Kidney epithelial cell (primary cell): ENCODE measurements around the gene IFT88. TPM values are rescaled to one million over a fixed set of nuclear protein-coding genes. Genes with fewer than 3 reads are reported as not detected.

ENCODE experiments used
- DNase-seq: peaks from one replicate; pipeline ENCODE4 v3.0.0-alpha.2; 2010; ENCODE audit warnings: low read depth
- H3K27me3 ChIP-seq: 2 replicates; pipeline ENCODE4 v1.6.0; 2011; ENCODE audit warnings: low read length; ENCODE audit not compliant: control insufficient read depth, insufficient read depth
- H3K36me3 ChIP-seq: 2 replicates; pipeline ENCODE4 v1.5.1; 2011; ENCODE audit warnings: low read length; ENCODE audit not compliant: control insufficient read depth, insufficient read depth
- H3K4me3 ChIP-seq: 2 replicates; pipeline ENCODE4 v1.5.1; 2011; ENCODE audit warnings: low read depth, mild to moderate bottlenecking, control low read depth, low read length
- CTCF ChIP-seq: IDR thresholded peaks from 2 replicates; pipeline ENCODE4 v1.5.1; 2011; ENCODE audit warnings: mild to moderate bottlenecking, moderate library complexity, low read length, control low read depth, inconsistent platforms; ENCODE audit not compliant: insufficient read depth, poor library complexity, severe bottlenecking
- total RNA-seq: library from RNA; depleted of rRNA; stranded (reverse); fragments of >200 nt; gene quantifications from 2 replicates; pipeline ENCODE4 v1.2.3, GENCODE V29; 2015

Gene IFT88
- total RNA-seq, 1 donor from 2014 or later: 12.2 TPM

- no peaks in the 10 kb centered on the region for H3K27me3 ChIP-seq
- H3K36me3 ChIP-seq: no peaks in the 10 kb centered on the region
- TF ChIP-seq CTCF: no peak
- no peak for DNase-seq
- H3K4me3 ChIP-seq: no peak overlapping the region
Observed at GRCh38 chr13:20571676-20572075, 4.7 kb downstream of the IFT88 start.

GRCh38 chr13:20573186-20573585 is 6.2 kb downstream of the IFT88 start:
- DNase-seq: no peak
- no peak for TF ChIP-seq CTCF

GRCh38 chr13:20573636-20574035 is 6.7 kb downstream of the IFT88 start:
- no peak for TF ChIP-seq CTCF
- H3K4me3 ChIP-seq: no peak overlapping the region
- no peaks in the 10 kb centered on the region for H3K36me3 ChIP-seq
- H3K27me3 ChIP-seq: no peaks in the 10 kb centered on the region
- no peak for DNase-seq

More at GRCh38 chr13:20573186-20573585, 6.2 kb downstream of the IFT88 start:
- no peaks in the 10 kb centered on the region for H3K27me3 ChIP-seq
- no peaks in the 10 kb centered on the region for H3K36me3 ChIP-seq
- H3K4me3 ChIP-seq: no peak overlapping the region

- no peak for TF ChIP-seq CTCF
- no peak for DNase-seq
- Histone ChIP-seq H3K4me3 (no peak overlapping the region), H3K36me3 (no peaks in the 10 kb centered on the region), H3K27me3 (no peaks in the 10 kb centered on the region)
Observed at GRCh38 chr13:20579191-20579590, 12.2 kb downstream of the IFT88 start.

GRCh38 chr13:20580257-20580656 is 13.3 kb downstream of the IFT88 start:
- Histone ChIP-seq H3K36me3 (no peaks in the 10 kb centered on the region), H3K4me3 (no peak overlapping the region), H3K27me3 (no peaks in the 10 kb centered on the region)
- TF ChIP-seq CTCF: no peak
- no peak for DNase-seq

- Histone ChIP-seq H3K36me3 (no peaks in the 10 kb centered on the region), H3K27me3 (no peaks in the 10 kb centered on the region), H3K4me3 (no peak overlapping the region)
- TF ChIP-seq CTCF: no peak
- DNase-seq: no peak
Observed at GRCh38 chr13:20582026-20582425, 15.1 kb downstream of the IFT88 start.
